ENCODE measurements around the gene MRPL22.
"Not testable (repeated sequence)": the region's sequence is repeated elsewhere in the genome, so short reads cannot be mapped to it uniquely, and the experiment has no call there.

MRPL22 gene

GRCh38 chr5:154997746-154998145, 56.9 kb downstream of the MRPL22 start:
- no peak for DNase-seq (ENCODE audit: low read depth)

GRCh38 chr5:154999865-155000264, 59.0 kb downstream of the MRPL22 start:
- no peak for DNase-seq (ENCODE audit: low read depth)

GRCh38 chr5:155001523-155001922, 60.6 kb downstream of the MRPL22 start:
- no peak for DNase-seq (ENCODE audit: low read depth)

GRCh38 chr5:155002722-155003121, 61.8 kb downstream of the MRPL22 start:
- not testable (repeated sequence) for DNase-seq (ENCODE audit: low read depth)

- DNase-seq (ENCODE audit: low read depth): no peak
Measured at GRCh38 chr5:155004138-155004744, 63.4 kb downstream of the MRPL22 start.

- not testable (repeated sequence) for DNase-seq (ENCODE audit: low read depth)
Measured at GRCh38 chr5:155006265-155006664, 65.4 kb downstream of the MRPL22 start.

- no peak for DNase-seq (ENCODE audit: low read depth)
Measured at GRCh38 chr5:155008669-155009068, 67.8 kb downstream of the MRPL22 start.

- DNase-seq (ENCODE audit: low read depth): no peak
Measured at GRCh38 chr5:155010881-155011280, 70.0 kb downstream of the MRPL22 start.

- DNase-seq (ENCODE audit: low read depth): no peak
Measured at GRCh38 chr5:155013526-155013925, 72.7 kb downstream of the MRPL22 start, which contains the start of gene KIF4B. TSS of gene KIF4B (plus strand) at chr5:155013755. CDS start at chr5:155013860, 105 bp downstream.

- DNase-seq (ENCODE audit: low read depth): no peak
Measured at GRCh38 chr5:155015239-155015638, 74.4 kb downstream of the MRPL22 start.

GRCh38 chr5:155017610-155018009, 76.7 kb downstream of the MRPL22 start:
- DNase-seq (ENCODE audit: low read depth): no peak

All from stimulated activated CD8-positive, alpha-beta memory T cell treated with anti-CD3 and anti-CD28 coated beads, Interleukin-12 subunit alpha, Interleukin-12 subunit beta, amount 100 ng/mL, for 1 hour (primary cell).